ENCODE results near the gene TENM3.

Gene TENM3

GRCh38 chr4:182831376-182831775 lies 588.2 kb downstream of the TENM3 start:
- no peak for DNase-seq
- H3K27me3 ChIP-seq (replicated peaks; ENCODE audit: insufficient read depth, low read length) = no peaks in the 10 kb centered on the region
- no peaks in the 10 kb centered on the region for H4K20me1 ChIP-seq (ENCODE audit: insufficient read depth, low read length)
- H2AFZ ChIP-seq (ENCODE audit: low read length) = no peak overlapping the region
- no peak overlapping the region for H3K4me2 ChIP-seq (ENCODE audit: low read depth, low read length)
- no peaks in the 10 kb centered on the region for H3K79me2 ChIP-seq (ENCODE audit: low read length)
- H3K9ac ChIP-seq (ENCODE audit: low read length) = no peak overlapping the region
- H3K9me3 ChIP-seq (replicated peaks; ENCODE audit: insufficient read depth, low read length) = no peaks in the 10 kb centered on the region
- no peaks in the 10 kb centered on the region for H3K4me1 ChIP-seq (ENCODE audit: low read length)
- H3K4me3 ChIP-seq (ENCODE audit: low read length) = no peak overlapping the region
- no peak overlapping the region for H3K27ac ChIP-seq (ENCODE audit: low read length)
- no peak for TF ChIP-seq CTCF (IDR thresholded peaks at IDR 0.05; ENCODE audit: low read length)
- TF ChIP-seq EZH2 (optimal IDR thresholded peaks at IDR 0.05; ENCODE audit: low read depth, low read length) = no peak
- no peak for TF ChIP-seq EZH2phosphoT487 (IDR thresholded peaks at IDR 0.05; ENCODE audit: low read length)
- H3K9me2 ChIP-seq (replicated peaks; ENCODE audit: insufficient read depth, low read length) = no peaks in the 10 kb centered on the region
- no peaks in the 10 kb centered on the region for H3F3A ChIP-seq (ENCODE audit: insufficient read depth, low read length)
- H3K36me3 ChIP-seq (replicated peaks; ENCODE audit: insufficient read depth, low read length) = no peaks in the 10 kb centered on the region

GRCh38 chr4:182832352-182833120 lies 589.3 kb downstream of the TENM3 start:
- H3K4me3 ChIP-seq (ENCODE audit: low read length) = no peak overlapping the region
- no peaks in the 10 kb centered on the region for H3K9me2 ChIP-seq (replicated peaks; ENCODE audit: insufficient read depth, low read length)
- H2AFZ ChIP-seq (ENCODE audit: low read length) = no peak overlapping the region
- H3K27ac ChIP-seq (ENCODE audit: low read length) = no peak overlapping the region
- no peaks in the 10 kb centered on the region for H4K20me1 ChIP-seq (ENCODE audit: insufficient read depth, low read length)
- H3K9me3 ChIP-seq (replicated peaks; ENCODE audit: insufficient read depth, low read length) = no peaks in the 10 kb centered on the region
- H3K4me2 ChIP-seq (ENCODE audit: low read depth, low read length) = no peak overlapping the region
- H3F3A ChIP-seq (ENCODE audit: insufficient read depth, low read length) = no peaks in the 10 kb centered on the region
- H3K4me1 ChIP-seq (ENCODE audit: low read length) = no peaks in the 10 kb centered on the region
- TF ChIP-seq EZH2 (optimal IDR thresholded peaks at IDR 0.05; ENCODE audit: low read depth, low read length) (no peak), CTCF (IDR thresholded peaks at IDR 0.05; ENCODE audit: low read length) (no peak)
- no peak overlapping the region for H3K9ac ChIP-seq (ENCODE audit: low read length)
- no peaks in the 10 kb centered on the region for H3K36me3 ChIP-seq (replicated peaks; ENCODE audit: insufficient read depth, low read length)
- DNase-seq = no peak
- H3K79me2 ChIP-seq (ENCODE audit: low read length) = no peaks in the 10 kb centered on the region
- H3K27me3 ChIP-seq (replicated peaks; ENCODE audit: insufficient read depth, low read length) = no peaks in the 10 kb centered on the region

- H4K20me1 ChIP-seq (ENCODE audit: insufficient read depth, low read length) = no peaks in the 10 kb centered on the region
- H2AFZ ChIP-seq (ENCODE audit: low read length) = no peak overlapping the region
- no peak overlapping the region for H3K9ac ChIP-seq (ENCODE audit: low read length)
- no peaks in the 10 kb centered on the region for H3F3A ChIP-seq (ENCODE audit: insufficient read depth, low read length)
- TF ChIP-seq EZH2 (optimal IDR thresholded peaks at IDR 0.05; ENCODE audit: low read depth, low read length) (no peak), CTCF (IDR thresholded peaks at IDR 0.05; ENCODE audit: low read length) (no peak), EZH2phosphoT487 (IDR thresholded peaks at IDR 0.05; ENCODE audit: low read length) (no peak)
- no peaks in the 10 kb centered on the region for H3K9me2 ChIP-seq (replicated peaks; ENCODE audit: insufficient read depth, low read length)
- H3K9me3 ChIP-seq (replicated peaks; ENCODE audit: insufficient read depth, low read length) = no peaks in the 10 kb centered on the region
- H3K27ac ChIP-seq (ENCODE audit: low read length) = no peak overlapping the region
- no peak for DNase-seq
- H3K4me1 ChIP-seq (ENCODE audit: low read length) = no peaks in the 10 kb centered on the region
- H3K27me3 ChIP-seq (replicated peaks; ENCODE audit: insufficient read depth, low read length) = no peaks in the 10 kb centered on the region
- H3K4me2 ChIP-seq (ENCODE audit: low read depth, low read length) = no peak overlapping the region
- no peaks in the 10 kb centered on the region for H3K36me3 ChIP-seq (replicated peaks; ENCODE audit: insufficient read depth, low read length)
- no peak overlapping the region for H3K4me3 ChIP-seq (ENCODE audit: low read length)
- no peaks in the 10 kb centered on the region for H3K79me2 ChIP-seq (ENCODE audit: low read length)
These were observed 592.0 kb downstream of the TENM3 start for GRCh38 chr4:182835006-182835740.

All from MM.1S (cell line).